ENCODE measurements around the gene SGSM2.

SGSM2 gene

GRCh38 chr17:2369551-2370210 lies 32.4 kb downstream of the SGSM2 start:
- no peak for DNase-seq

- DNase-seq: no peak
Measured at GRCh38 chr17:2370211-2370589, 32.9 kb downstream of the SGSM2 start.

GRCh38 chr17:2371183-2372130 lies 34.2 kb downstream of the SGSM2 start:
- no peak for DNase-seq

DNA sequence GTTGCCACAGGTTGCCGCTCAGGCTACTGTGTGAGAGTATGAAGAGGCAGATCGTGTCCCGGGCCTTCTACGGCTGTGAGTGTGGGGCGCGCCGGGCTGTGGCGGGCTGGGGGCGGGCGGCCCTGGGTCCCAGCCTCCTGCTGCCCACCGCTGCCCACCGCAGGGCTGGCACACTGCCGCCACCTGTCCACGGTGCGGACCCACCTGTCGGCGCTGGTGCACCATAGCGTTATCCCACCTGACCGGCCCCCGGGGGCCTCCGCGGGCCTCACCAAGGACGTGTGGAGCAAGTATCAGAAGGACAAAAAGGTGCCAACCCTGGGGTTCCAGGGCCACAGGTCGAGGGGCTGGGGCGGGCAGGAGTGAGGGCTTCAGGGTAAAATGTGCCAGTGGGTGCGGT lies 34.9 kb downstream of the SGSM2 start:
- DNase-seq: no peak

- DNase-seq: no peak
Measured at GRCh38 chr17:2372681-2373080, 35.4 kb downstream of the SGSM2 start.

DNA sequence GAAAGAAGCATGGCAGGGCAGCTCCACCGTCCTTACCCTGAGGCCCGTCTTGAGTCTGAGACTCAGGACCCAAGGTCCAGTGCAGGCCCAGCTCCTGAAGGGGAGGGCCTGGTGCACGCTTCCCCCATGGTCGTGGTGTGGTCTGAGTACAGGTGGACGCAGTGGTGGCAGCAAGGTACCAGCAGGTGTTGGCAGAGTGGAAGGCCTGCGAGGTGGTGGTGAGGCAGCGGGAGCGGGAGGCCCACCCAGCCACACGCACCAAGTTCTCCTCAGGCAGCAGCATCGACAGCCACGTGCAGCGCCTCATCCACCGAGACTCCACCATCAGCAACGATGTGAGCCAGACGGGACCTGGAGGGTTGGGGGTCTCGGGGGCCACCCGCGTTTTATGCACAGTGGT lies 35.9 kb downstream of the SGSM2 start:
- no peak for DNase-seq

DNA sequence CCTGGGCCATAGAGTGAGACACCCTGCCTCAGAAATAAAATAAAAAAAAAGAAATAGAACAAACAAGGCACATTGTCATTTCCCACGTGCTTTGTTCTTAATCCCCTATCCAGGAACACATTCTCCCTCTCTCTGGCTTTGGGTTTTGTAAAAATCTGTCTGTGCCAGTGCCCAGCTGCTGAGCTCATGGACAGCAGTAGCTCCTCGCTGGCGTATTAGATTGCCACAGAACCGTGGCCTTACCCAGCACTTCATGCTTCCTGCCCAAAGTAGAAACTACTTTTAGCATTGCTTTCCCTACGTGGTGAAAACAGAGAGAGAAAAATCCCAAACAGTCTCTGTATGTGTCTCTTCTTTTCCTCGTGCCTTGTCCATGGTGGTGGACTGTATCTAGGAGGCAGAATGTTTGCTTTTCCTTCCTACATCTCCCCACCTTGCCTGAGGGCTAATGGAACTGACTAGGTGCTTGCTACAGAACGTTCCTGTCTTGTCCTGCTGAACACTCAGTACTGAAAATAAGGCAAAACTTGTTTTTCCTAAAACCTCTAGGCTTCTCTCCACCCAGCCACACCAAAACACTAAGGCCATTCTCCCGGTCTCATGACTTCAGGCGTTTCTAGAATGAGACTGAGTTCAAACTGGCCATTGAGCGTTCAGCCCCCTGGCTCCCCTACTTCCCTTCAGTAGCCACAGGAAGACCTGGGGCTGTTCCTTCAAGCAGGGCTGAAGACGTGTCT lies 37.4 kb downstream of the SGSM2 start:
- no peak for DNase-seq

DNA sequence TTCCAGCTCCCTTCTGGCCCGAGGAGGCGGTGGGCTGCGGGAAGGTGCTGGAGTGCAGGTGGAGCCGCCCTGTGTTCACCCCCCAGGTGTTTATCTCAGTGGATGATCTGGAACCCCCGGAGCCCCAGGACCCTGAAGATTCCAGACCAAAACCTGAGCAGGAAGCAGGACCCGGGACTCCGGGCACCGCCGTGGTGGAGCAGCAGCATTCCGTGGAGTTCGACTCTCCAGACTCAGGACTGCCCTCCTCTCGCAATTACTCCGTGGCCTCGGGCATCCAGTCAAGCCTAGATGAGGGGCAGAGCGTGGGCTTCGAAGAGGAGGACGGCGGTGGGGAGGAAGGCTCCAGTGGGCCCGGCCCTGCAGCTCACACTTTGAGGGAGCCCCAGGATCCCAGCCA lies 38.1 kb downstream of the SGSM2 start:
- DNase-seq: no peak

DNA sequence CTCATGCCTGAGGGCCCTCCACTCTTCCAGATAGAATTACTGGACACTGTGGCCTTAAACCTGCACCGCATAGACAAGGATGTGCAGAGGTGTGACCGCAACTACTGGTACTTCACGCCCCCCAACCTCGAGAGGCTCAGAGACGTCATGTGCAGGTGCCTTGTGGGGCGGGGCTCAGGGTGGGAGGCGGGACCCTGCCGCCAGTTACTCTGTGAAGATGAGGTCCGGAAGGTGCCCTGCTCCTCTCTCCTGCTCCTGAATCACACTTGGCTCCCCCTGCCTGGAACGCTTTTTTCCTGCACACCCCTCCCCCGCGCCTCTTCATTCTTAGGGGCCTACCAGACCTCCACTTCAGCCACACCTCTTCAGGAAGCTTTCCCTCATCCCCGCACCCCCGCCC lies 38.8 kb downstream of the SGSM2 start:
- DNase-seq: no peak

DNA sequence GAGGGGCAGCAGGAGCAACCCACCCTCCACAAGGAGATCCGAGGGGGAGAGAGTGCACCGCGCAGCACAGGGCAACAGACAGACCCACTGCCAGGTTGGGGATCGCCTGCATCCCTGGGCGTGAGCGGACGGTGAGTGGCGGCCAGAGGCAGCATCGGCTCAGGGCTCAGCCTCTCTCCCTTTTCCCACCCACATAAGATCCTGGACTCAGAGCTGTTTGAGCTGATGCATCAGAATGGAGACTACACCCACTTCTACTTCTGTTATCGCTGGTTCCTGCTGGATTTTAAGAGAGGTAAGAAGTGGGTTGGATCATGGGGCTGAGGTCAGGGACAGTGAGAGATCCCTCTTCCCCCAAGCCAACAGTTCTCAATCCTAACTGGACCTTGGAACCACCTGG lies 40.4 kb downstream of the SGSM2 start:
- no peak for DNase-seq

DNA sequence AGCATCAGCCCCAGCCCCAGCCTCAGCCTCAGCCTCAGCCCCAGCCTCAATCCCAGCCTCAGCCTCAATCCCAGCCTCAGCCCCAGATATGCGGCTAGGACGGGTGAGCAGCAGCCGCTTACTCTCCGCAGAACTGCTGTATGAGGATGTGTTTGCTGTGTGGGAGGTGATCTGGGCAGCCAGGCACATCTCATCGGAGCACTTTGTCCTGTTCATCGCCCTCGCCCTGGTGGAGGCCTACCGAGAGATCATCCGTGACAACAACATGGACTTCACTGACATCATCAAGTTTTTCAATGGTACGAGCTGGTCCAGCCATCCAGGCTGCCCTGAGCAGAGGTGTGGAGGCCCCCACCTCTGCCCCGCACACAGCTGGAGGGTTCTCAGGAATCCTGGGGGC lies 41.6 kb downstream of the SGSM2 start:
- DNase-seq: no peak

DNA sequence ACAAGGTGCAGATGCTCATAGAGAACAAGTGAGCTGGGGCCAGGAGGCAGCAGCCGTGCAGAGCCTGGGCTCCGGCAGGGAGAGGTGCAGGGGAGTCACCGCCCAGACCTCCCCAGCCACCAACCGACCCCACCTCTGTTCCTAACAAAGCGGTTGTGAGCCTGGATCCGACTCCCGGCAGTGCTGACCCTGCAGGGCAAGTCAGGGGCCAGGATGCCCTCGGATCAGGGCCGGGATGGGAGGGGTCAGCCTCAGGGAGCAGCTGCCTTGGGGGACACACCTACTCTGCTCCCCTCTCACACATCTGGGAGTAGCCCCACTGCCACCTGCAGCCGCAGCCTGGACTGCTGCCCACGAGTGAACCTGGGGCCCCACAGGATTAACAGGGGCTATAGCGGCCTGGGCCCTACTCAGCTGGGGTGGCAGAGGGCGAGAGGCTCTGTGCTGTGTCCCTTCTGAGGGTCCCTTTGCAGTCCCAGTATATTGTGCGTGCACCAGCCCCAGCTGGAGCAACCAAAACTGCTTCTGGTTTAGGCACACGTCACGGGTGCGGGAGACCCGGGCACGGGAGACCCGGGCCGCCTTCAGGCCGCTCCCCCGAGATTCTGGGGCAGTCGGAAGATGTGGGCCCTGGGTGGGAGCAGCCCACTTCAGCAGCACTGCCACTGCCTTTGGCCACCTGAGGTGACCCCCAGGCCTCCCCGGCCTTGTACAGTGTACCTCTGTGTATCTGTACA lies 42.4 kb downstream of the SGSM2 start:
- DNase-seq: no peak

DNA sequence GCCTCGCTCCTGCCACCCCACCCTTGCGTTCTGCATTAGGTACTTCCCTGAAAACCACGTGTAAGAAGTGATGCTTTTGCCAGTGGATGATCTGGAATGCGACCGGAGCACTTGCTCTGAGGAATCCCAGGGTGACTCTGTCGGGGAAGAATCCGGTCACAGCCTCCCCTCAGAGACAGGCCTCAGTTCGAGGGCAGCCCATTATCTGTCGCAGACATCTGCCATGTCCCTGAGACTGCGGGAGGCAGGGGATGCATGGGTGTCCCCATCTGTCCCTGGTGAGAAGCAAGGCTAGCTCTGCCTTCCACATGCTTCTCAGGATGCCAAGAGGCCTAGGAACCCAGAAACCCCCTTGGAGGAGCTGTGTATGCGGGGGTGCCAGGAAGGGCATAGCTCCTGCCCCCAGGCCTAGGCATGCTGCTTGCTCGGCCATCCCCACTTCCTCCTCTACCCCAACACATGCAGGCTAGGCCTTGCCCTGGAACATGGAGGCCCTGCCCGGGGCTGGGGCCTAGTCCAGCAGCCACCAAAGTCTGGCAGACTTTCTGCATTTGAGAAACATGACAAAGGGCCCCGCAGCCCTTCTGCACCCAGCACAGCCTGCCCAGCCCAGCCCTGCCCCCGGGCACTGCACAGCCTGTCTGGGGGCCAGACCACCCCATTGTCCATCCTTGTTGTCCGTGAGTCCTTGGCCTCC lies 43.1 kb downstream of the SGSM2 start:
- DNase-seq: no peak

DNA sequence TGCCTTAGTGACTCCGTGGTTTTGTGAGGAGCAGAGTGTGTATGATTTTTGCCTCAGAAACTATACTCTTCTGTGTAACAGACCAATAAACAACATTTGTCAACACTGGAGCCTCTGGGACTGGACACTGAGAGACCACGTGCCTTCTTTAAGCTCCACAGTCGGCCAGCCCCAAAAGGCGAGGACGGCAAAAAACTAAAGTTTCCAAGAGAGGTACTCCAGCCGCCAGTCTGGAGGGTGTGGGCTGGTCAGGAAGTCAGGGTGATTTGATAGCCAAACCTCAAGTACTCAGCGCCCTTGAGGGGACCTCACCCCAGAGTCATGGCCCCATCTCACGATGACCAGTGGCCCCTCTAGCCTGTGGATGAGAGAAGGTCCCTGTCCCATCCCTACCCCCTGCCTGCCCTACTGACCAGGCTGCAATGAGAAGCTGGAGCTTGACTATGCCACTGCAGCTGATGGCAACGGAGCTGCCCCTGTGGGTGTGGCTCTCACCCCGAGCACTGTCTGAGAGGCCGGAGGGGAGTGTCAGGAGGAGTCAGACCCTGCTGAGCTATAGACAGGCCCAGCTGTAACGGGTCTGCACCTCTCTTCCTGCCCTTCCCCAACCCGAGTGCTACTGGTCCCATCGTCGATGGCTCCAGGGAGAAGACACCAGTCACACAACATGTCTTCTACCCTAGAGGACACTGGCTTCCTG lies 43.8 kb downstream of the SGSM2 start:
- DNase-seq: no peak

DNA sequence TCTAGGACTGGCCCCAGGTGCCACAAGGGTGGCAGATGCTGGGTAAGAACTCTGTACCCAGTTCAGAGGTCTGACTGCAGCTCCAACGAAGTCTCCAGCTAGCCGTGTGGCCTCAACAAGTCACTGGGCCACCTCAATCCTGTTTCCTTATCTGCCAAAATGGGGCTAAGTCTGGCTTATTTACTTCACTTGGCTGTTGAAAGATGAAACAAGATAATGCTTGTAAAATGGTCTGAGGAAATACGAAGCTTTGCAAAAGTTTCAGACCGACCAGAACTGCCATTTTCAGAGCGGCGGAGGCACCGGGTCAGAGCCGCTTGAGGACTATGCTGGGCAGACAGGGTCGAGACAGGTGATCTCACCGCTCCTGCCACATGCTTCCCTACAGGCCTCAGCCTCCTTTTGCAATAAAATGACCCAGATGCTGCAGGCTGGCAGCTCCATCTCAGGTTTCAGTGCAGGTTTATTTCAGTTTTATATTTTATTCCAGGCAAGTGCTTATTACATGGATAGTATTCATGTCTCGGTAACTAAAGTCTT lies 46.4 kb downstream of the SGSM2 start:
- DNase-seq: no peak

GRCh38 chr17:2384439-2385127 lies 47.3 kb downstream of the SGSM2 start:
- DNase-seq: no peak

DNA sequence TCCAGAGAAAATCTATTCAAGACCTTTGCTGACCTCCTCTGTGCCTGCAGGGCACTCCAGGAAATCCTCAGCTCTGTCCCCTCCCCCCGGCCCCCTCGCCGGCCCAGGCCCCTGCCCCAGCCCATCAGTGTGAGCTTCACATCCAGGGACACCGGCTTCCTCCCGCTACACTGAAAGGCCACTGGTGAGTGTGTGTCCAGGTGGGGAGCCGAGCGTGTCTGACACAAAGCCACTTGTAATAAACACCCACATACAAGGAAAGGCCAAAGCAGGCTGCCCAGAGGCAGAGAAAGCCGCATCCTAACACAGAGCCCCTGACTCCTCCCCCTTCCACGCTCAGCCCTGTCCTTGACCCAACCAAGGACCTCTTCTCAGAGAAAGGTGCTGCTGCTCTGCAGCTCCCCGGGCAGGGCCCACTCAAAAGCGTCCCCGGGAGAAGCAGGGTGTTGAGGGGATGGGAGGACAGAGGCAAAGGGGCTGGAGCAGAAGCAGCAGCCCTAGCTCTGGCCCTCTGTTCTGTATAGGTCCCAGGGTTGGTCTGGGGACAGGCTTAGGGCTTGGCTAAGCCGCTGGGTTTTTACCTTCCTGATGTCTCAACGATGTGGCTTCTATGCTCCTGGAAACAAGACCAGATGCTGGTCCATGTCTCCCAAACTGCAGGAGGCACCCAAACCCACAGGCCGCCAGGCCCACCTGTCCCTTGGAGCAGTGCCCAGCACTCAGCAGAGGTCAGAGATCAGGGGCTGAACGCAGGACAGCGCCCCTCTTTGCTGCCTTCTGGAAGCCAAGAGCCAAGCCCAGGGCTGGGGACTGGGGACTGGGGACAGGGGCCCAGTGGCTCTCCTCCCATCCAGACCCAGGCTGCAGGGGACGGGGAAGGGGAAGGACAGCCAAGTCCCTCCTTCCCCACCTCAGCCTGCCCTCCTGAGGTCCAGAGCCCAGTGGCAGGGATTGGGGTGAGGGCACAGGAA lies 48.2 kb downstream of the SGSM2 start:
- no peak for DNase-seq

DNA sequence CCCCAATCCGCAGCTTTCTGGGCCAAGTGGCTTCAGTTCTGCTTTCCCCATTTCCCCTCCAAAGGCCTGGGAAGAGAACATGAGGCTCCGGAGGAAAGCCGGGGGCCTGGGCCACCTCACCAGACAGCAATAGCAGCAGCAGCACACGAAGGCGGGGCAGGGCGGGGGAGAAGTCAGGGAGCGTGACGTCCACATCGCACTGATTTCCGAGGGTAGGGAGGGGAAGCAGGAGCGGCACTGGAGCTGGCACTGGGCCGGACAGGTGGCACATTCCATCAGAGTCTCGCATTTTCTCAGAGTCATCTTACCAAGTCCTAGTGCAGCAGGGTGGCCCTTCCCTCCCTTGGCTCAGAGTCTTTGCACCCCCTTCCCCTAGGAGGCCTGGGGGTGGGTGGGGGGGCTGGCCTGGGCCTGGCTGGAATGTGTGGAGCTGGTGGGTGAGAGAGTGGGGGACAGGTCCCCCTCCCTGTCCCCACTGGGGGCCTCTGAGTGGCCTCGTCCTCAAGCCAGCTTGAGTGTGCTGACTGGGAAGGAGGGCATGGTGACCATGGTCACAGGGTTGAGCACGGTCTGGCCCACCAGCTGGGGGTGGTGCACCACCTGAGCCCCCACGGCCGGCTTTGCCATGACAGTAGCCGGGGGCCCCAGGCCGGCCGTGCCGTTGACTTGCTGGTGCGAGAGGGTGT lies 49.2 kb downstream of the SGSM2 start:
- no peak for DNase-seq
